Smooth muscle cell (in vitro differentiated cells): ENCODE measurements around the gene RASSF8. TPM values are rescaled to one million over a fixed set of nuclear protein-coding genes. Genes with fewer than 3 reads are reported as not detected.

Source experiments
- DNase-seq: peaks from one replicate; lab custom pipeline; 2025; ENCODE audit not compliant: unreplicated experiment; lab: John Stamatoyannopoulos, UW
- H2AFZ ChIP-seq: fragments of 200-600 bp; sonication (generic); 2 replicates; pipeline ENCODE4 v1.6.0; 2016; ENCODE audit warnings: antibody characterized with exemption, low read depth, mild to moderate bottlenecking
- H3F3A ChIP-seq: fragments of 200-600 bp; sonication (generic); 2 replicates; pipeline ENCODE4 v1.6.0; 2017; ENCODE audit warnings: antibody characterized with exemption, low read depth
- H3K27ac ChIP-seq: fragments of 200-600 bp; sonication (generic); 2 replicates; pipeline ENCODE4 v1.5.1; 2016; ENCODE audit warnings: low read depth, mild to moderate bottlenecking
- H3K27me3 ChIP-seq: fragments of 200-600 bp; sonication (generic); 2 replicates; pipeline ENCODE4 v1.6.1; 2016; ENCODE audit warnings: low read depth, mild to moderate bottlenecking
- H3K36me3 ChIP-seq: fragments of 200-600 bp; sonication (generic); 2 replicates; pipeline ENCODE4 v1.5.1; 2016; ENCODE audit warnings: low read depth
- H3K4me1 ChIP-seq: fragments of 200-600 bp; sonication (generic); 2 replicates; pipeline ENCODE4 v1.5.1; 2016; ENCODE audit warnings: low read depth
- H3K4me2 ChIP-seq: fragments of 200-600 bp; sonication (generic); 2 replicates; pipeline ENCODE4 v1.6.0; 2016; ENCODE audit warnings: mild to moderate bottlenecking
- H3K4me3 ChIP-seq: fragments of 200-600 bp; sonication (generic); 2 replicates; pipeline ENCODE4 v1.5.1; 2016; ENCODE audit warnings: mild to moderate bottlenecking
- H3K79me2 ChIP-seq: fragments of 200-600 bp; sonication (generic); 2 replicates; pipeline ENCODE4 v1.6.0; 2016; ENCODE audit warnings: low read depth, mild to moderate bottlenecking
- H3K9ac ChIP-seq: fragments of 200-600 bp; sonication (generic); 2 replicates; pipeline ENCODE4 v1.6.0; 2016; ENCODE audit warnings: low read depth
- H3K9me3 ChIP-seq: fragments of 200-600 bp; sonication (generic); replicated peaks from 2 replicates; pipeline ENCODE4 v1.5.1; 2016; ENCODE audit warnings: low read depth
- H4K20me1 ChIP-seq: fragments of 200-600 bp; sonication (generic); 2 replicates; pipeline ENCODE4 v1.6.0; 2016; ENCODE audit warnings: low read depth
- WGBS: methylation state at CpG from one replicate; pipeline ENCODE4 v1.1.7; 2016; ENCODE audit warnings: low lambda C conversion rate; 5-methylcytosine and 5-hydroxymethylcytosine counted together
- polyA plus RNA-seq: library from polyadenylated mRNA; unstranded; fragments of >200 nt; fragmentation: Nextera tagmentation; extraction: Ambion mirVana; gene quantifications from 2 replicates; pipeline ENCODE4 v1.2.1, GENCODE V29; 2016
- total RNA-seq: library from RNA; depleted of rRNA; stranded (reverse); fragments of >200 nt; gene quantifications from 2 replicates; pipeline ENCODE4 v1.2.3, GENCODE V29; 2014
- TF ChIP-seq, protein P1 (sequence below): fragments of 200-600 bp; sonication (generic); IDR thresholded peaks from 2 replicates; pipeline ENCODE4 v1.5.1; 2017; ENCODE audit warnings: borderline replicate concordance, mild to moderate bottlenecking, antibody characterized with exemption; ENCODE audit not compliant: insufficient read depth, poor library complexity, severe bottlenecking

RASSF8 gene
- total and polyA plus RNA-seq, 2 experiments from 2014 or later = 9.8 to 29.8 TPM

DNA sequence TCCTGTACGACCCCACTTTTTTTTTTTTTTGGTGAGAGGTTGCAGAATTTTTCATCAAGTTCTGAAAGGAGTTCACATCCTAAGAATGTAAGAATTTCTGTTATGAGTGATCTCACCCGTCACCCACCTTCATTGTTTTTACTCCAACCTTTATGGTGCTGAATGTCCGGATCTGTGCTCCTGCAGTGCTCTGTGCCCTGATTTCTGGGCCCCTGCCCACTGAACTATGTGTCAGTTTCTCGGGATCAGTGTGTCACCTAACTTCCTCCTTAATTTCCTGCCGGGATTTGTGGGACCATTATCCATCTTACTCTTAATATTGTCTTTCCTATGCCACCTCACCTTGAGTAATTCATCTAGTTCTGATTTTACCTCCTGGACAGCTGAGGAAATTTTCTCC, 11.6 kb downstream of the RASSF8 start:
- Histone ChIP-seq H3K27me3 (no peaks in the 10 kb centered on the region), H4K20me1 (peaks cover 92% of the 10 kb centered on the region), H3K4me1 (peaks cover 20% of the 10 kb centered on the region), H2AFZ (no peak overlapping the region), H3K27ac (no peak overlapping the region), H3F3A (no peaks in the 10 kb centered on the region), H3K9me3 (no peaks in the 10 kb centered on the region), H3K4me2 (no peak overlapping the region), H3K9ac (no peak overlapping the region), H3K79me2 (peaks cover 95% of the 10 kb centered on the region), H3K36me3 (no peaks in the 10 kb centered on the region), H3K4me3 (no peak overlapping the region)
- WGBS = 97% methylated on average over 5 of the region's 5 CpGs
- DNase-seq = no peak
- TF ChIP-seq, protein P1, sequence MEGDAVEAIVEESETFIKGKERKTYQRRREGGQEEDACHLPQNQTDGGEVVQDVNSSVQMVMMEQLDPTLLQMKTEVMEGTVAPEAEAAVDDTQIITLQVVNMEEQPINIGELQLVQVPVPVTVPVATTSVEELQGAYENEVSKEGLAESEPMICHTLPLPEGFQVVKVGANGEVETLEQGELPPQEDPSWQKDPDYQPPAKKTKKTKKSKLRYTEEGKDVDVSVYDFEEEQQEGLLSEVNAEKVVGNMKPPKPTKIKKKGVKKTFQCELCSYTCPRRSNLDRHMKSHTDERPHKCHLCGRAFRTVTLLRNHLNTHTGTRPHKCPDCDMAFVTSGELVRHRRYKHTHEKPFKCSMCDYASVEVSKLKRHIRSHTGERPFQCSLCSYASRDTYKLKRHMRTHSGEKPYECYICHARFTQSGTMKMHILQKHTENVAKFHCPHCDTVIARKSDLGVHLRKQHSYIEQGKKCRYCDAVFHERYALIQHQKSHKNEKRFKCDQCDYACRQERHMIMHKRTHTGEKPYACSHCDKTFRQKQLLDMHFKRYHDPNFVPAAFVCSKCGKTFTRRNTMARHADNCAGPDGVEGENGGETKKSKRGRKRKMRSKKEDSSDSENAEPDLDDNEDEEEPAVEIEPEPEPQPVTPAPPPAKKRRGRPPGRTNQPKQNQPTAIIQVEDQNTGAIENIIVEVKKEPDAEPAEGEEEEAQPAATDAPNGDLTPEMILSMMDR = no peak

DNA sequence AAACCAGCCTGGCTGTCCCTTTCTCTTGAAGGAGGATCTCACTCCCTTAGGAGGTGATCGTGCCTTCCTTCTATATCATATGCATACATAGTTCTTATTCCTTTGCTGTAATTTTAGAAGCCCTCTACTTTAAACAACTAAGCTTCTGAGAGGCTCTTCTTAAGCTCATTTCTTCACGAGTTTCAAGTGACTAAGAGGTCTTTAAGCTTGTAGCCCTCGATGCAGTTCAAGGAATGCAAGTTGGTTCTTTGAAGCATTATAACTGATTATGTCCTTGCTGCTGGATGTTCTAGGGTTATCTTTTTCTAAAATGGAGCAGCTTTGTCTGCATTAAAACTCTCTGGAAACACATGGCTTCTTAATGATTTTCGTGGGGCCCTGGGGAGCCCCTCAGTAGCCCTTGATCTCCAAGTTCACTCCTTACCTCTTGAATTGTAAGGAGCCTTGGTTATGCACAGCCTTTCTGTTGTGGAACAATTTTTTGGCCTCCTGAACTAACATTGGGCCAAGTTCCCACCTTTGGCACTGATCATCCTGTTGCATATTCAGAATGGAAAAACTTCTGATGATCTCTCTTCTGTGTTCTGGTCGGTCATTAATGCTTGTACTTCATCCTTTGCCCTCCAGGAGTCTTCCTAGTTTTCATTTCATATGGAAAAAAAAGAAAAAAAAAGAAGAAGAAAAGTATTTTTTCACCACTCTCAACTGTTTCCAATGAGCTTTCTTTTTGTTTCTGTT, 12.6 kb downstream of the RASSF8 start:
- Histone ChIP-seq H4K20me1 (peaks cover 92% of the 10 kb centered on the region), H3K27ac (peak overlapping the region; percentile 16), H3F3A (no peaks in the 10 kb centered on the region), H3K36me3 (no peaks in the 10 kb centered on the region), H3K4me2 (peak overlapping the region; percentile 30), H2AFZ (no peak overlapping the region), H3K79me2 (peaks cover 88% of the 10 kb centered on the region), H3K27me3 (no peaks in the 10 kb centered on the region), H3K9ac (no peak overlapping the region), H3K9me3 (no peaks in the 10 kb centered on the region), H3K4me3 (no peak overlapping the region), H3K4me1 (peaks cover 20% of the 10 kb centered on the region)
- WGBS = 48% methylated on average over 5 of the region's 5 CpGs
- no peak for DNase-seq
- TF ChIP-seq, protein P1 = no peak

DNA sequence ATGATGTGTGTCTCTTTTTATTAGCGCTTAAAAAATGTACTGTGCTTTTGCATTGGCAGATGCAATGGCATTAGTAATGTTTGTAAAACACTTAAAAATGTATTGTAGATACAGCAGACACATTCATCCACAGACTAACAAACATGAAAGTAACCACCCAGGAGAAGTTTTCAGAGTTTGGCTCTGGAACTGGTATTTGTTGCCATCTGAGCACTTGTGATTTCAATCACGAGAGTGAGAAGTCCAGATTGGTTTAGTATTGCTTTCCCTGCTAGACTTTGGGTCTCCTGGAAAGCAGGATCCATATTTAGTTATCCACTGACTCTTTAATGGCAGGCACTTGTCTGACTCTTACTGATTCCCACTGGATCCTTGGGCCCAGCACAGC, 13.2 kb downstream of the RASSF8 start:
- H3K27ac ChIP-seq = no peak overlapping the region
- peaks cover 82% of the 10 kb centered on the region for H3K79me2 ChIP-seq
- no peaks in the 10 kb centered on the region for H3K36me3 ChIP-seq
- no peaks in the 10 kb centered on the region for H3K27me3 ChIP-seq
- H4K20me1 ChIP-seq = peaks cover 92% of the 10 kb centered on the region
- DNase-seq = no peak
- H3K4me3 ChIP-seq = no peak overlapping the region
- no peak overlapping the region for H3K9ac ChIP-seq
- H3F3A ChIP-seq = no peaks in the 10 kb centered on the region
- no peaks in the 10 kb centered on the region for H3K9me3 ChIP-seq
- TF ChIP-seq, protein P1 = no peak
- 91% methylated on average over 2 of the region's 2 CpGs for WGBS
- H3K4me2 ChIP-seq = no peak overlapping the region
- H3K4me1 ChIP-seq = peaks cover 17% of the 10 kb centered on the region
- H2AFZ ChIP-seq = no peak overlapping the region

DNA sequence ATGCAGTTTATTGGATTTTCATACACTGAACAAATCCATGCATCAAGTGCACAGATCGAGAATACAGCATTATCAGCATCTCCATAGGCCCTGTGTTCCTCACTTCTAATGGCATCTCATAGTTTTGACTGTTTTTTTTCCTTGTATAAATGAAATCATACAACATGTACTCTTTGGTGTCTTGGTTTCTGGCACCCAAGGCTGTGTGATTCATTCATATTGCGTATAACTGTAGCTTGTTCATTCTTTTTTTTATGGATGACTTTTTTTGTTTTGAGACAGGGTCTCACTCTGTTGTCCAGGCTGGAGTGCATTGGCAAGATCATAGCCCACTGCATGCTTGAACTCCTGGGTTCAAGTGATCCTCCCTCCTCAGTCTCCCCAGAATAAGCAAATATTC, 14.3 kb downstream of the RASSF8 start:
- Histone ChIP-seq H3K9ac (no peak overlapping the region), H3K4me3 (no peak overlapping the region), H3K4me2 (no peak overlapping the region), H2AFZ (no peak overlapping the region), H3K79me2 (peaks cover 80% of the 10 kb centered on the region), H3K36me3 (no peaks in the 10 kb centered on the region), H4K20me1 (peaks cover 92% of the 10 kb centered on the region), H3K4me1 (peaks cover 13% of the 10 kb centered on the region), H3K9me3 (no peaks in the 10 kb centered on the region), H3F3A (no peaks in the 10 kb centered on the region), H3K27me3 (no peaks in the 10 kb centered on the region), H3K27ac (no peak overlapping the region)
- 95% methylated on average over 2 of the region's 2 CpGs for WGBS
- no peak for DNase-seq
- TF ChIP-seq, protein P1 = no peak
